ENCODE data around the gene CRTC1.

Gene CRTC1, protein sequence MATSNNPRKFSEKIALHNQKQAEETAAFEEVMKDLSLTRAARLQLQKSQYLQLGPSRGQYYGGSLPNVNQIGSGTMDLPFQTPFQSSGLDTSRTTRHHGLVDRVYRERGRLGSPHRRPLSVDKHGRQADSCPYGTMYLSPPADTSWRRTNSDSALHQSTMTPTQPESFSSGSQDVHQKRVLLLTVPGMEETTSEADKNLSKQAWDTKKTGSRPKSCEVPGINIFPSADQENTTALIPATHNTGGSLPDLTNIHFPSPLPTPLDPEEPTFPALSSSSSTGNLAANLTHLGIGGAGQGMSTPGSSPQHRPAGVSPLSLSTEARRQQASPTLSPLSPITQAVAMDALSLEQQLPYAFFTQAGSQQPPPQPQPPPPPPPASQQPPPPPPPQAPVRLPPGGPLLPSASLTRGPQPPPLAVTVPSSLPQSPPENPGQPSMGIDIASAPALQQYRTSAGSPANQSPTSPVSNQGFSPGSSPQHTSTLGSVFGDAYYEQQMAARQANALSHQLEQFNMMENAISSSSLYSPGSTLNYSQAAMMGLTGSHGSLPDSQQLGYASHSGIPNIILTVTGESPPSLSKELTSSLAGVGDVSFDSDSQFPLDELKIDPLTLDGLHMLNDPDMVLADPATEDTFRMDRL

DNA sequence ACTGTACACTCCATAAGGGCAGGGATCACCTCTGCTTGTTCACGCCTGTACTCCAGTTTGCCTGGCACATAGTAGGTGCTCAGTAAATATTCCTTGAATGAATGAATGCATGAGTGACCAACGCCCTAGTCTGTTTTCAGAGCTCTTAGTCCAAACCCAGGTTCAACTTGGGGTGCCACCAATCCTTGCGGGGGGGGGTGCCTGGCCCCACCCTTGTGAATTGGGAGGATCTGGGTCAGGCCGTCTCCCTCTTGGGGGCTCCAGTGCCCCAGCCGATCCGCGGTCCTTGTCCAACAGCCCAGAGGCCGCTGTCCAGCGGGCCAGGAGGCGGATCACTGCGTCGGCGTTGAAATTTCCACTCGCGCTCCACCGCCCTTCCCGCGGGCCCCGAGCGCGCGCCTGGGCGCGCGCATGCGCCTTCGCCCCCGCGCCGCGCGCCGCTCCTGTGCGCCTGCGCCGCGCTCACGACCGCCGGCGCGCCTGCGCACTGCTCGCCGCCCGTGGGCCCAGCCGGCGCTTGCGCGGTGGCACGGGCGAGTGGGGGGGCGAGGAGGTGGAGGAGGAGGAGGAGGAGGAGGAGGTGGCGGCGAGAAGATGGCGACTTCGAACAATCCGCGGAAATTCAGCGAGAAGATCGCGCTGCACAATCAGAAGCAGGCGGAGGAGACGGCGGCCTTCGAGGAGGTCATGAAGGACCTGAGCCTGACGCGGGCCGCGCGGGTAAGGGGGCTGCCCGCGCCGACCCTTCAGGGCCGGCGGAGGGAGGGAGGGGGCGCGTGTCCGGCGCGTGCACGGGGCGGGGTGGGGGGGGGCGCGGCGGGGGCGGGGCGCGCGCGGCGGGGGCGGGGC lies at the start of gene CRTC1:
CRTC1 (plus strand) TSS at position 572 of the 849 bp plus-strand sequence; CDS start at position 595, 23 bp downstream.
- peak; percentile 71 to 88 for DNase-seq (ENCODE audit: low read depth in 2 of 2, low spot score in 1 of 2)

DNA sequence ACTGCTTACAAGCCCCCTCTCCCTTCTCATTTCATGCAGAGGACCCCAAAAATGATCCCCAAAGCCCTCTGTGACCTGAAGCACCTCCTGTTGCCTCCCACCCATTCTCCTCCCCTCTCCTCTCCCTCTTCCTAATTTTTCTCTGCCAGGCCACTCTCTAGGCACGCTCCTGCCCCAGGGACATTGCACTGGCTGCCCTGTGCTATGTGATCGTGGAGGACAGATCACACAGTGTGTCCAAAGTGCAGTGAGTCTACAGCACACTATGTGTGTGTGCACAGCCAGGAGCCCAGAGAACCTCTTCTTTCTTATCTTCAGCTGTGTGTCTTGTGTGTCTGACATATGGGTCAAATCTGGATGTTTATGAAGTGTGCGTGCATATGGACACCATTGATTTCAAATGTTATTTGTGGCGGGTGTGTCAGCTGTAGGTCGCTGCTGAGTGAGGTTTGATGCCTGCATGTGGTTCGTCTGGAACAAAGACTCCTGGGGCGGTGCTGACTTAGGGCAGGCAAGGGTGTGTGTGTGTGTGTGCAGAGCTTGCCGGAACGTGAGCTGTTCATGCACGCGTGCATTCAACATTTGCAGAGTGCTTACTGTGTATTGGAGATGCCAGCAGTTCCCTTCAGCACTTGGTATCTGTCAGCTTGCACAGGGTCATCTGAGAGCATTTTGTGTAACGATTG lies 48.7 kb upstream of the CRTC1 start:
- DNase-seq (ENCODE audit: low read depth in 2 of 2, low spot score in 1 of 2): no peak

DNA sequence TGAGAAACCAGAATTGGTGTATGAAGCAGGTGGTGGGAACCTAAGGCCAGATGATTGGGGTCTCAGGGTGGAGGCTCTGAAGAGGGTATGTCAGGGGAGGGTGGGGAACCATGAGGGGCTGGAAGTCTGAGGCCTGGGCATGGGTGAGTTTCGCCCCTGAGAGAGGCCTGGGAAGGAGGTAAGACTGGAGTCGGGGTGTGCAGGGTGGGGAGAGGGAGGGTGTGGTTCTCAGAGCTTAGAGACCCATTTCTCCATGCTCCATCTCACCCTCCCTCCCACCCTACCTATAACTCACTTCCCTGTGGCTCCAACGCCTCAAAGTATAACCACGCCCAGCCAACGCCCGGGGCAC lies 47.7 kb upstream of the CRTC1 start:
- DNase-seq (ENCODE audit: low read depth in 2 of 2, low spot score in 1 of 2): no peak

DNA sequence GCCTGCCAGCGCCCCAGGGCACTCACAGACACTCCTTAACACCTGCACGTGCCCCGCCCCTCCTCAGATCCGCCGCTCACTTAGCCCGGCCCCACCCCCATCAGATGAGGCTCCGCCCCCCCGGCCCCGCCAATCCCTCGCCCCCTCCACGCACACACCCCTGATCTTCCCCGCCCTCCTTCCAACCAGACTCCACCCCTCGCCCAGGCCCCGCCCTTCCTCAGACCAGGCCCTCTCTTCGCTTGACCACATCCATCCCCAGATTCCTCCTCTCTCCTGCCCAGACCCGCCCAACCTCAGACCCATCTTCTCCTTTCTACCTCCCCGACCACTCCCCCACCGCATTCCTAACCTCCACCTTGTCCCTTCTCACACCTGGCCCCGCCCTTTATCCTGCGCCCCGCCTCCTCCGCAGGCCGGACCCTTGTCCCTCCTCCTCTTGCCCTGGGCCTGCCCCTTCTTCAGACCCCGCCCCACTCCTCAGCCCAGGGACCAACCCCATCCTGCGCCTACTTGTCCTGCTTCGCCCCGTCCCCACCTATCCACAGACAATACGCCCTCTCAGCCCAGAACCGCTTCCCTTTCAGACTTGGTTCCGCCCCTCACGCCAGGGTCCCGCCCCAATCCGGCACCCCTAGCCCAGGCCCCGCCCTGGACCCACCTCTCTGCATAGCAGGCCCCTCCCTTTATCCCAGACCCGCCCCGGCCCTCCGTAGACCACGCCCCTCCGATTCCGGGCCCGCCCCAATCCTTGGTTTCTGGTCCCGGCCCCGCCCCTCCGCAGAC lies 47.1 kb upstream of the CRTC1 start:
- DNase-seq (ENCODE audit: low read depth in 2 of 2, low spot score in 1 of 2): peak; percentile 99

DNA sequence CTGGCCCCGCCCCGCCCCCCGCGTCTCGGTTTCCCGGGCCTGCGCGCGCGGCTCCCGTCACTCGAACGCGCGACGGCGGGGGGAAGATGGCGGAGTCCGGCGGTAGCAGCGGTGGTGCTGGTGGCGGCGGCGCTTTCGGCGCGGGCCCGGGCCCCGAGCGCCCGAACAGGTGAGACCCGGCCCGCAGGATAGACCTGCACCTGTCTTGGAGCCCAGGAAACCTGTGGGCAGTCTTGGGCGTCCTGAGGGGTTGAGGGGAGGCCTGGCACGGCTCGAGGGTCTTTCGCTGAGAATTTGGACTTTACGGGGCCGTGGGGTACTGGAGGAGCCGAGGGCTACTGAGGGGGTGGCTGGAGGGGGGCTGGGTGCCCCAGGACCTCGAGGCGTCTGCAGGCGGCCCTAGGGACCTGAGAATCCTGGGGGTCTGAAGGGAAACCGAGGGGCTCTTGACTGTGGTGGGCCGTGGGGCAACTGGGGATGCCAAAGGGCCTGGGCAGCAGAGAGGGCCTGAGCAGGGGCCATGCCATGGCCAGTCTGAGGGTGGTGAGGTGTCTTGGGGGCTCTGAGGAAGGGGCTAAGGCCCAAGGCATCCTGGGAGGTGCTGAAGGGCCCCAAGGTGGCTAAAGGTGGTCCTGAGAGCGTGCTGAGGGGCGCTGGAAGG lies 46.4 kb upstream of the CRTC1 start, which contains the start of gene KLHL26:
KLHL26 (plus strand) TSS at position 60 of the 661 bp plus-strand sequence; CDS start at position 87, 27 bp downstream.
- DNase-seq (ENCODE audit: low read depth in 2 of 2, low spot score in 1 of 2): no peak

DNA sequence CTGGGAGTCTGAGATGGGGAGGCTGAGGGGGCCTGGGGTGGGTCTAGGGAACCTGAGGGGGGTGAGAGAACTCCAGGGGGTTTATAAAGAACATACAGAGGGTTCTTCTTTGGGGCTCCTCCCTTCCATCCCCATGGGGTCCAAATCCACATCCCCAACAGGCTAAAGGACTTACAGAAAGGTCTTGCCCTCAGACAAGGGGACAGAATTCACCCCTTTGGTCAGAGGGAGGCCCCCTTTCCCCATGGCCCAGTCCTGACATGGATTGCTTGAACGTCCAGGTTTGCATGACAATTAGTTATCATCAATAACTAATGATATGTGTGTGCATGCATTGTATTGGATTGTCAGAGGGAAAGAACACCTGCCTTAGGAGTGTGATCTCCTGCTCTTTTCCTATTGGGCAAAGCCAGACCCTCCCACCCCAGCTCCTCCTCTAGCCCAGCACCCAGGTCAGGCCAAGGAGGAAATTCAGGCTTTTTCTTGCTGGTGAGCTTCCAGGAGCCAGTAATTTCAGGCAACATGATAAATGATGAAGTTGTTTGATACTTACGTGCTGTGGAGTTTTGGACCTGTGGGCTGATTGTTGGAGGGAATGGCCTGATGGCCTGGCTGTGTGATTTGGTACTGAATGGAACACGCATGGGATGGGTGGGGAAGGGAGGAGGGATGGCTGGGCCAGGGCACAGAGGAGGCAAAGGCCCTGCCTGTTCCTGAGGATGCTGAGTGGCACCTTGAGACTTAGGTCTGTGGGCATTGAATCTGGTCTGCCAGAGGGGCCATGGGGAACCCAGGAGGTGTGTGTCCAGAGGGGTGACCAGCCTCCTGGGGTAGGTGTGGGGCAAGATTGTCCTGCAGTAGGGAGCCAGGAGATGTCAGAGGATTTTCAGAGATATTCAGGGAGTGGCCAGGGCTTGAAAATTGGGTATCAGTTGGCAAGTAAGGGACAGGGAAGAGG lies 45.5 kb upstream of the CRTC1 start:
- DNase-seq (ENCODE audit: low read depth in 2 of 2, low spot score in 1 of 2): no peak

DNA sequence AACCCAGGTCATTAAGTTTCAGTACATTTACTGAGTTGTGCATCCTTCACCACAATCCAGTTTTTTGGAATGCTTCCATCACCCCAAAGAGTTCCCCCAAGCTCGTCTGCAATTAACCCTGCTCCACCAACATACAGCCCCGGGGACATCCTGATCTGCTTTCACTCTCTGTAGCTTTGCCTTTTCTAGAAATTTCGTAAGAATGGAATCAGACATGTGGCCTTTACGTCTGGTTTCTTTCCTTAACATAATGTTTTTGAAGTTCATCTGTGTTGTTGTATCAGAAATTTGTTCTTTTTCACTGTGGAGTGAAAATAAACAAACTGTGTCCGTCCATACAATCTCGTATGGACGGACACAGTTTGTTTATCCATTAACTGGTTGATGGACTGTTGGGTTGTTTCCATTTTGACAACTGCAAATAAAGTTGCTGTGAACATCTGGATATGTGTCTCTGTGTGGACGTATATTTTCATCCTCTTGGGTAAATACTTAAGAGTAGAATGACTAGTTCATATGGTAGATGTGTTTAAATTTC lies 43.7 kb upstream of the CRTC1 start:
- no peak for DNase-seq (ENCODE audit: low read depth in 2 of 2, low spot score in 1 of 2)

DNA sequence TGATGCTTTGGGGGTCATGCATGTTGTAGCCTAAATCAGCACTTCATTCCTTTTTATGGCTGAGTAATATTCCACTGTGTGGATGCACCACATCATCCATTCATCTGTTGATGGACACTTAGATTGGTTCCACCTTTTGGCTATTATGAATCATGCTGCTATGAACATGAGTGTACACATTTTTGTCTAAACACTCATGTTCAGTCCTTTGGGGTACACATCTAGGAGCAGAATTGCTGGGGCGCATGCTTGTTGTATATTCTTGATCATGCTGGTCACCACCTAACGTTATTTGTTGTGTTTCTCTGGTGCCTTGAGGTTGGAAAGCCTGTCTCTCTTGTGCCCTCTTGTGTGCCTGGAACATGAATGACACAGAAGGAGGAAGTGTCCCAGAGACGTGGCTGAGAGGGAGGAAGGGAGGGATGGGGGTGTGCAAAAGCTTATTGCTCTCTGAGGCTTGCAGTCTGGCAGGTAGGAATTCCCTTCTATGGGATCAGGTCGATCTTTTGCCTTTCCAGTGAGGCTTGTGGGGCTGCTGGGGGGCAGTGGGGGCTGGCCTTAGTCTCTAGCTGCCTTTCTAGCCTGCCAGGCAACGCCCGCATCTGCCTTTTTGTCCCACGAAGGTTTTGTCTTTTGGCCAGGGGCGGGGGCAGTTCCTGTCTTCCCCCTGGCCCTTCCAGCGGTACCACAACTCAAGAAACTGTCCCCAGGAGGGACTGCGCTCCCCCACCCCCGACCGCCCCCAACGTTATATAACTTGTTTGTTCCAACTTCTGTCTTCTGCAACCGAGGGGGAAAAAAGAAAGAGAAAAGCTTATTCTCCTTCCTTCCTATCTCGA lies 39.1 kb upstream of the CRTC1 start:
- no peak for DNase-seq (ENCODE audit: low read depth in 2 of 2, low spot score in 1 of 2)

DNA sequence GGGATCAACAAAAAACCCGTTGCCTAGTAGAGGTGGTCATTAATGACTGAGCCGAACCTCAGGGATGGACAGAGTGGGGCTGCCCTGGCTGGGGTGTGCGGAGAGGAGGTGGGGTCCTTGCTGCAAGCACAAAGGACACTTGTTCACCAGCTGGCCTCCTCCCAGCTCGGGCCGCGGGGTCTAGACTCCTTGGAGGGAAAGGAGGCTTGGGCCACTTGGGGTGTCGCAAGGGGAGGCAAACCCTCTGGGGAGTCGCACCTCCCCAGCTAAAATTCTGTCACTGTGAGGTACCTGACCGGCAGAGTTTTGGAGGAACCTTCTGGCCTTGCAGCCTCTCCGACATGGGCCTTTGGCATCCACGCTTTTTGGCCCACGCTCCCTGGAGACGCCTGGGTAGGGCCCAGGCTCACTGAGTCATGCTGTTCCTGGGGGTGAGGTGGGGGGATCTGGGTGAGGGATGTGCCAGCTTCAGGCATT lies 38.4 kb upstream of the CRTC1 start:
- no peak for DNase-seq (ENCODE audit: low read depth in 2 of 2, low spot score in 1 of 2)

DNA sequence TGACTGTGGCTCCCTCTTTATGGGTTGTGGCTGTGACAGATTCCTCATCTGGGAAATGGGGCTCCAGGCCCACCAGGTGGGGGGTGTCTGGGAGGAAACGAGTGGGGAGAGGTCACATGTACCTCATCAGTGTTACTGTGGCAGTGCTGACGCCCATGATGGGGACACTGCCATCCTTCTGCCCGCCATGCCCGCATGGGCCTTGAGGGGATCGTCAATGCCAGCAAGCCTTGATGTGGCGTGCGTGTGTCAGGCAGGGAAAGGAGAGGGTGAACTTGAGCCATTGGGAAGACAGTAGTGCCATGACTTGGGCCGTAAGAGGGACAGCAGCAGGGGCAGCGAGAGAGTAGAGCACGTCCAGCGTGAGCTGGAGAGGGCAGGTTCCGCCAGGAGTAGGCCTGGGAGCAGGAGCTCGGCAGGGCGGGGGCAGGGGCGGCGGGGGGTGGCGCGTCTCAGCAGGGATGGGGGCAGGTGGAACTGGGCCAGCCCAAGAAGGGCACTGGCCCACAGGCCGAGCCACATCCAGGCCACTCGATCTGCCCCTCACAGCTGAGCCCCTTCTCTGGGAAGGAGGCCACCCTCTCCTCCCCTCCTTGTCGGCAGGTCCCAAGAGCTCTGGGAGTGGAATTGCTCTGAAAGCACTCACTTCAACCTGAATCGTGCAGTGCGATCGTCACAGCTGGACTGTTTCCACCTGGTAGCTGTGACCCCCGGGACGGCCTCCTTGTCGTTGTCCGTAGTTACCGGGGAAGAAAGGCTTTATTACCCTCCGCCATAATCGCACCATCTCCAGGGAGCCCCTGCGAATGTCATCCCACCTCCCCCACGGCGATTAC lies 36.7 kb upstream of the CRTC1 start:
- no peak for DNase-seq (ENCODE audit: low read depth in 2 of 2, low spot score in 1 of 2)

DNA sequence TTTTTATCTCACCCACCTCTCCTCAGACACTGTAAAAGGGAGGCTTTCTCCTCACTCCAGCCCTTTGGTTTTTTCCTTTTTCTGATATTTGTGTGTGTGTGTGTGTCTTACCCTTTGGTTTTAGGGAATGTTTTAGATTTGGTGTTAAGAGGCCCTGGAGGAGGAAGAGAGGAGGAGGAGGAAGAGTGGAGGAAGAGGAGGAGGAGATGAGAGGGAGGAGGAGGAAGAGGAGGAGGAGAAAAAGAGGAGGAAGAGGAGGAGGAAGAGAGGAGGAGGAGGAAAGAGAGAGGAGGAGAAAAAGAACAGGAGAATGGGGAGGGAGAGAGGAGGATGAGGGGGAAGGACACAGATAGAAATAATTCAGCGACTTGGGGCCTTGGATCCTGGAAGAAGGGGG lies 36.1 kb upstream of the CRTC1 start:
- no peak for DNase-seq (ENCODE audit: low read depth in 2 of 2, low spot score in 1 of 2)

DNA sequence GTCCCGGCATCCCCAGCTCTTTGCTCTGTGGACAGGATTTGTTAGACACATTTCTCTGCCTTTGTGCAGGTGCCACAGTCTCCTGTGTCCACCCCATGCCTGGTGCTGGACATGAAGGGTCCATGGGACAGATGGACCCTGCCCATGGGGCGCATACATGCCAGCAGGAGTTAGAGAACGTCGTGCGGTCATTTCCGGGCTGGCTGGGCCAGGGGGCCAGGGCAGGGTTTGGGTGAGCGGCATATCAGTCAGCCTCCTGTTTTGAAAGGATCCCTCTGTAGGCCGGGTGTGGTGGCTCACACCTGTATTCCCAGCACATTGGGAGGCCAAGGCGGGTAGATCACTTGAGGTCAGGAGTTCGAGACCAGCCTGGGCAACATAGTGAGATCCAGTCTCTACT lies 35.7 kb upstream of the CRTC1 start:
- no peak for DNase-seq (ENCODE audit: low read depth in 2 of 2, low spot score in 1 of 2)

DNA sequence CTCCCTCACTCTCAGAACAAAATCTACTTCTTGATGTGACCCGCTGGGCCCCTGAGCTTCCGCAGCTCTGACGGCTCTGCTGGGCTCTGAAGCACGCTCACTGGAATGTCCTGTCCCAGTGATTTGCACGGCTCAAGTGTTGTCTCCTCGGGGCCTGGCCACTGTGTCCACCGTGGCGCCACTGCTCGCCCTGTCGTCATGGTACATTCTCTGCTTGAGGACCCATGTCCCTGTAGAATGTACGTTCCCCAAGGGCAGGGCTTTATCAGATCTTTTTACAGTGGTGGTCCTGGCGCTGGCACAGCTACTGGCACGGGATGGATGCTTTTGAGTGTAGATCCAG lies 34.5 kb upstream of the CRTC1 start:
- no peak for DNase-seq (ENCODE audit: low read depth in 2 of 2, low spot score in 1 of 2)

DNA sequence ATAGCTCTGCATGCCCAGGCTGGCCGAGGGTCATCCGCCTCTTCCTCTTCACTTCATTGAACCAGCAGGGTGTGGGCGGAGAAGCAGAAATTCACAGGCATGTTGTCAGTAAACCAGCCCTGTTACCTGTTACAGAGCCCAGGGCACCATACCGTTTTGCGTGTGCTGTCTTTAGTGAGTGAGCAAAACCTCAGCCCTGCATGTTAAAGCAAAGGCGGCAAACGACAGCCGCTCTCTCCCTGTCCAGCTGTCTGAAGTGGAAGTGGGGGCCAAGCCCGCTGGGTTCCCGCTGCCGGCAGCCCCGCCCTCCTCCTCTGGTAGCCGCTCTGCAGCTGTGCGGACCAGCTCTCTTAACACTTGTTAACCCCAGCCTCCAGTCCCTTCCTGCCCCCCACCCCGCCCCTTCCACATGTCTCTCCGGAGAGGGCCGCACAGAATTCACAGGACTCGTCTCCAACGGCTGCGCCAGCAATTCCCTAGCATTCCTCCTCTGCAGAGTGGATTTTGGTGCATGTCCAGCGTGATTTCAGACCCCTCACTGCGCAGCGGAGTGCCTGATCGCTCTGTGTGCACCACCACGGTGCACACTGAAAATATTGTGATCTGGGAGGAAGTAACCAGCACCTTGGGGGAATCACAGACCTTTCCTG lies 34.0 kb upstream of the CRTC1 start:
- no peak for DNase-seq (ENCODE audit: low read depth in 2 of 2, low spot score in 1 of 2)

DNA sequence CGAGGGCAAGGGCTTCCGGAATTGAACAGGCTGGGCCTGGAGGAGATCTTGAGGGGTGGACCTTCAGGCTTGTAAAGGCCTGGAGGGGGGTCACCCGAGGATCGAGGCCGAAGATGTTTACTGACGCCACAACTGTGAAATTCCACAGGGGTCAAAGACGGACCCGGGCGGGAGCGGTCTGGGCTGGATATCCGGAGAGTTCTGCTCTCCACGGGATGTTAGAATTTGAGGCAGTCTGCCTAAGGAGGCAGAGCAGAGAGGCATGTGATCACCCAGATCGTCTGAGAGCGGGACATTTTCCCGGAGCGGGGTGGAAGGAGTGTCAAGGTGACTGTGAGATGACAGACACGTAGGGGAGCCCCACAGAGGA lies 33.5 kb upstream of the CRTC1 start:
- no peak for DNase-seq (ENCODE audit: low read depth in 2 of 2, low spot score in 1 of 2)

DNA sequence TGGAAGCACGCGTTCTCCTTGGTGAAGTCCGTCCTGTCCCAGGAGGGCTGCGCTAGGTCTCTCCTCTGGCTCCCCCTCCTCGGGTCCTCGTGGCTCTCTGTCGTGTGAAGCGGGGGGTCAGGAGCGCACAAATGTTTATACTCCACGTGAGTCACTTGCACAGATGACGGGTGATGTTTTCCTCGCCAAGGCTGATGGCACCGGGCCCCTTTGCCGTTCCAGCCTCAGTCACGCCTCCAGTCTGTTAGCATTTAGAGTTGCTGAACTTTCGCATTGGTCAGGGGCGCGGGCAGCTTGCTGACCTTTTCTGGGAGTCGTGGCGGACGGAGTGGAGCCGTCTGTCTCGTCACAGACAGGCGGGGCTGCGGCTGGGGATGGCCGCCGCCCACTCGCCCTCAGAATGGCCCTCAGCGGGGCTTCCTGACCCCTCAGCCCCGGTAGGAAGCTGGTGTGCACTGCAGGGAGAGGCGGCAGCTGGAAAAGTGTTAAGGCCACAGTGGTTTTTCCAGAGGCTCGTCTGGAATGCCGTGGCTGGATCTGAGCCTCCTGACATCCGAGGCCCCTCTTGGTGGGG lies 32.9 kb upstream of the CRTC1 start:
- DNase-seq (ENCODE audit: low read depth in 2 of 2, low spot score in 1 of 2): no peak

Data from stimulated activated CD8-positive, alpha-beta memory T cell treated with anti-CD3 and anti-CD28 coated beads, Interleukin-4, amount 100 ng/mL, for 1 hour (primary cell).